ENCODE data around the gene EZH1. TPM values are rescaled to one million over a fixed set of nuclear protein-coding genes. Genes with fewer than 3 reads are reported as not detected.

The EZH1 gene
- total and polyA plus RNA-seq, 10 of the 15 experiments (the other 5 are each of a cell fraction or from before 2014, with no cell fraction given), result 6.1 to 43.3 (median 16.8) TPM

DNA sequence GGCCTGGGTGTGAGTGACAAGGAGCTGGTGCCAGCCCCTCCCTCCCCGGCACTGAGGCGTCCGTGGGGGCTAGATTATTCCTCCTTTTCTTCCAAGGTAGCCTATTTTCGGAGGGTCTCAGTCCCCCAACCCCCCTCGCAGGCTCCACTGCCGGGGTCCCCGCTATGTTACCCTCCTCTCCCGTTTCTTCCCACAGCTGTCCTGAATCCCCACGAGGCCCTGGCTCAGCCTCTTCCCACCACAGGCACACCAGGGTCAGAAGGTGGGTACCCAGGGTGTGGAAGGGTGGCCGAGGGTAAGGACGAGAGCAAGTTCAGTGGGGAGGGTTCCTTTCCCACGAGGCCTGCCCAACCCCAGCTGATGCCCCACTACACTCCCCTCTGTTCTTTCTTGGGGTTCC lies 16.8 kb upstream of the EZH1 start:
- SMC1A ChIA-PET (ENCODE audit: uncharacterized antibody, unreplicated experiment), result interaction anchor here (0.9 to 5.9 kb wide), 3 partner anchors 10 to 183 kb away, joined by 4 to 71 read pairs (median 15); partner anchors contain the start of genes PSMC3IP and VPS25
- no peak for FAIRE-seq
- Histone ChIP-seq H3K27ac (ENCODE audit: control insufficient read depth, insufficient read depth) (no peak overlapping the region), H3K9ac (ENCODE audit: control insufficient read depth, insufficient read depth, low read length) (no peak overlapping the region), H3K4me2 (ENCODE audit: control insufficient read depth, insufficient read depth) (peak overlapping the region; percentile 59), H3K4me1 (ENCODE audit: control insufficient read depth, insufficient read depth, low read length) (peaks cover 17% of the 10 kb centered on the region), H3K4me3 (peak overlapping the region; percentile 37; the same call in 1 of the 2 replicates), H3K27me3 (replicated peaks in 1 of 2; ENCODE audit: control insufficient read depth in 2 of 2, insufficient read depth in 2 of 2, low read length in 1 of 2) (no peaks in the 10 kb centered on the region), H2AFZ (ENCODE audit: control insufficient read depth, low read depth, low read length) (0 out of 2 replicates have a peak overlapping the region, but pooled peaks have one; percentile 41), H3K79me2 (ENCODE audit: control insufficient read depth, insufficient read depth, low read length) (no peaks in the 10 kb centered on the region), H3K36me3 (ENCODE audit: control insufficient read depth in 2 of 2, insufficient read depth in 2 of 2, low read length in 1 of 2) (no peaks in the 10 kb centered on the region), H4K20me1 (ENCODE audit: control insufficient read depth, insufficient read depth) (no peaks in the 10 kb centered on the region), H3K9me3 (replicated peaks; ENCODE audit: control insufficient read depth, insufficient read depth, low read length) (no peaks in the 10 kb centered on the region)
- DNase-seq (ENCODE audit: low read depth, low spot score), result no peak
- BruUV-seq (replicated peaks), result no TSS peak
- in situ Hi-C loops (cut with MboI) (loop anchor here (10.0 kb wide), 1 partner anchor 187 kb away; the partner anchor contains the start of gene PSMC3IP), intact Hi-C loops (cut with micrococcal nuclease; ENCODE audit: unreplicated experiment) (loop anchor here (5.0 kb wide), 2 partner anchors 79 to 214 kb away; partner anchors contain the start of genes CCR10 and CNTNAP1)
- RAD21 ChIA-PET (ENCODE audit: unreplicated experiment), result interaction anchor here (1.1 to 4.6 kb wide), 4 partner anchors 40 to 183 kb away, joined by 4 to 47 read pairs (median 8); partner anchors contain the start of gene PSMC3IP
- WGBS (ENCODE audit: insufficient coverage, insufficient replicate concordance, low lambda C conversion rate, missing lambda C conversion rate), result 45% methylated on average over 12 of the region's 12 CpGs
- ATAC-seq, result no peak
- TF ChIP-seq EZH2 (IDR thresholded peaks at IDR 0.05; ENCODE audit: borderline replicate concordance, control insufficient read depth, low read depth, low read length) (no peak), PAX8 (IDR thresholded peaks at IDR 0.05) (no peak), NFXL1 (IDR thresholded peaks at IDR 0.05; ENCODE audit: borderline replicate concordance) (no peak), RAD51 (IDR thresholded peaks at IDR 0.05) (no peak), STAT3 (IDR thresholded peaks at IDR 0.05; ENCODE audit: low read depth, low read length) (no peak), TCF12 (IDR thresholded peaks at IDR 0.05; ENCODE audit: low read depth, low read length) (no peak), HDAC2 (IDR thresholded peaks at IDR 0.05) (no peak)
- TF ChIP-seq, protein P1, sequence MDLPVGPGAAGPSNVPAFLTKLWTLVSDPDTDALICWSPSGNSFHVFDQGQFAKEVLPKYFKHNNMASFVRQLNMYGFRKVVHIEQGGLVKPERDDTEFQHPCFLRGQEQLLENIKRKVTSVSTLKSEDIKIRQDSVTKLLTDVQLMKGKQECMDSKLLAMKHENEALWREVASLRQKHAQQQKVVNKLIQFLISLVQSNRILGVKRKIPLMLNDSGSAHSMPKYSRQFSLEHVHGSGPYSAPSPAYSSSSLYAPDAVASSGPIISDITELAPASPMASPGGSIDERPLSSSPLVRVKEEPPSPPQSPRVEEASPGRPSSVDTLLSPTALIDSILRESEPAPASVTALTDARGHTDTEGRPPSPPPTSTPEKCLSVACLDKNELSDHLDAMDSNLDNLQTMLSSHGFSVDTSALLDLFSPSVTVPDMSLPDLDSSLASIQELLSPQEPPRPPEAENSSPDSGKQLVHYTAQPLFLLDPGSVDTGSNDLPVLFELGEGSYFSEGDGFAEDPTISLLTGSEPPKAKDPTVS (IDR thresholded peaks at IDR 0.05; ENCODE audit: low read depth, low read length), result no peak
- TF ChIP-seq, protein P2, sequence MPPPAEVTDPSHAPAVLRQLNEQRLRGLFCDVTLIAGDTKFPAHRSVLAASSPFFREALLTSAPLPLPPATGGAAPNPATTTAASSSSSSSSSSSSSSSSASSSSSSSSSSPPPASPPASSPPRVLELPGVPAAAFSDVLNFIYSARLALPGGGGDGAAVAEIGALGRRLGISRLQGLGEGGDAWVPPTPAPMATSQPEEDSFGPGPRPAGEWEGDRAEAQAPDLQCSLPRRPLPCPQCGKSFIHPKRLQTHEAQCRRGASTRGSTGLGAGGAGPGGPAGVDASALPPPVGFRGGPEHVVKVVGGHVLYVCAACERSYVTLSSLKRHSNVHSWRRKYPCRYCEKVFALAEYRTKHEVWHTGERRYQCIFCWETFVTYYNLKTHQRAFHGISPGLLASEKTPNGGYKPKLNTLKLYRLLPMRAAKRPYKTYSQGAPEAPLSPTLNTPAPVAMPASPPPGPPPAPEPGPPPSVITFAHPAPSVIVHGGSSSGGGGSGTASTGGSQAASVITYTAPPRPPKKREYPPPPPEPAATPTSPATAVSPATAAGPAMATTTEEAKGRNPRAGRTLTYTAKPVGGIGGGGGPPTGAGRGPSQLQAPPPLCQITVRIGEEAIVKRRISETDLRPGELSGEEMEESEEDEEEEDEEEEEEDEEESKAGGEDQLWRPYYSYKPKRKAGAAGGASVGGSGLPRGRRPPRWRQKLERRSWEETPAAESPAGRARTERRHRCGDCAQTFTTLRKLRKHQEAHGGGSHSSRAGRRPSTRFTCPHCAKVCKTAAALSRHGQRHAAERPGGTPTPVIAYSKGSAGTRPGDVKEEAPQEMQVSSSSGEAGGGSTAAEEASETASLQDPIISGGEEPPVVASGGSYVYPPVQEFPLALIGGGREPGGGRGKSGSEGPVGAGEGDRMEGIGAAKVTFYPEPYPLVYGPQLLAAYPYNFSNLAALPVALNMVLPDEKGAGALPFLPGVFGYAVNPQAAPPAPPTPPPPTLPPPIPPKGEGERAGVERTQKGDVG (CRISPR knock-in tag; IDR thresholded peaks at IDR 0.05), result no peak
- TF ChIP-seq, protein P3, sequence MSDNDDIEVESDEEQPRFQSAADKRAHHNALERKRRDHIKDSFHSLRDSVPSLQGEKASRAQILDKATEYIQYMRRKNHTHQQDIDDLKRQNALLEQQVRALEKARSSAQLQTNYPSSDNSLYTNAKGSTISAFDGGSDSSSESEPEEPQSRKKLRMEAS (IDR thresholded peaks at IDR 0.05; ENCODE audit: low read depth, low read length), result no peak
- TF ChIP-seq, protein P4, sequence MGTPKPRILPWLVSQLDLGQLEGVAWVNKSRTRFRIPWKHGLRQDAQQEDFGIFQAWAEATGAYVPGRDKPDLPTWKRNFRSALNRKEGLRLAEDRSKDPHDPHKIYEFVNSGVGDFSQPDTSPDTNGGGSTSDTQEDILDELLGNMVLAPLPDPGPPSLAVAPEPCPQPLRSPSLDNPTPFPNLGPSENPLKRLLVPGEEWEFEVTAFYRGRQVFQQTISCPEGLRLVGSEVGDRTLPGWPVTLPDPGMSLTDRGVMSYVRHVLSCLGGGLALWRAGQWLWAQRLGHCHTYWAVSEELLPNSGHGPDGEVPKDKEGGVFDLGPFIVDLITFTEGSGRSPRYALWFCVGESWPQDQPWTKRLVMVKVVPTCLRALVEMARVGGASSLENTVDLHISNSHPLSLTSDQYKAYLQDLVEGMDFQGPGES (IDR thresholded peaks at IDR 0.05), result no peak
- CTCF ChIA-PET, result interaction anchor here (1.0 to 8.1 kb wide), 6 partner anchors 11 to 184 kb away, joined by 3 to 164 read pairs (median 10); partner anchors contain the start of genes PSMC3IP and VPS25
- POLR2A ChIA-PET, result interaction anchor here (0.6 to 1.2 kb wide), 2 partner anchors 43 to 154 kb away, joined by 3 read pairs; no protein-coding TSS in a partner anchor

All from GM12878 (cell line).